T-helper 2 cell (primary cell): Measurements from ENCODE around the gene BASP1.
"Not testable (repeated sequence)": the region's sequence is repeated elsewhere in the genome, so short reads cannot be mapped to it uniquely, and the experiment has no call there.

Experiments used
- DNase-seq, 5 experiments: peaks; one replicate each; pipeline versions ENCODE4 v3.0.0 to v3.0.0-alpha.2; 2012 to 2022

BASP1 gene

DNA sequence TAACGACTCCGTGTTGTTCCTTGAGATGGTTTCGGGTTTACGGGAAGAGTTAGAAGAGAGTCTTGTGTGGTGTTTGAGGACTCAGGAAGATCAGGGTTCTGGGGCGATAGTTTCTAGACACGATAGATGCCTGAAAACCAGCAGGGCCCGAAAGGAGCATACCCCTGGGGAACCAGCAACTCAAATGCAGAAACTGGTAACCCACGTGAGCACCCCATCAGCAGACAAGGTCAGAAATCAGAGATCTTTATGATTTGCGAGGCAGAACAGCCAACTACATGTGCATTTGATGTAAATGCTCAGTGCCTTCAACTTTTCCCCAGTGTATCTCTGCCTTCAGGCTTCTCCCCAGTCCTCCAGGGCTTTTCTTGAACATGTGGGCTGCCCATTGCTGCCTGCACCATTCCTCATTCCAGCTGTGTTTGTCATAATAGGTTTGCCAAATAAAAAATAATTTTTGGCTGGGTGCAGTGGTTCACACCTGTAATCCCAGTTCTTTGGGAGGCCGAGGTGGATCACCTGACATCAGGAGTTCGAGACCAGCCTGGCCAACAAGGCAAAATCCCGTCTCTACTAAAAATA lies 75.1 kb downstream of the BASP1 start:
- no peak for DNase-seq

DNA sequence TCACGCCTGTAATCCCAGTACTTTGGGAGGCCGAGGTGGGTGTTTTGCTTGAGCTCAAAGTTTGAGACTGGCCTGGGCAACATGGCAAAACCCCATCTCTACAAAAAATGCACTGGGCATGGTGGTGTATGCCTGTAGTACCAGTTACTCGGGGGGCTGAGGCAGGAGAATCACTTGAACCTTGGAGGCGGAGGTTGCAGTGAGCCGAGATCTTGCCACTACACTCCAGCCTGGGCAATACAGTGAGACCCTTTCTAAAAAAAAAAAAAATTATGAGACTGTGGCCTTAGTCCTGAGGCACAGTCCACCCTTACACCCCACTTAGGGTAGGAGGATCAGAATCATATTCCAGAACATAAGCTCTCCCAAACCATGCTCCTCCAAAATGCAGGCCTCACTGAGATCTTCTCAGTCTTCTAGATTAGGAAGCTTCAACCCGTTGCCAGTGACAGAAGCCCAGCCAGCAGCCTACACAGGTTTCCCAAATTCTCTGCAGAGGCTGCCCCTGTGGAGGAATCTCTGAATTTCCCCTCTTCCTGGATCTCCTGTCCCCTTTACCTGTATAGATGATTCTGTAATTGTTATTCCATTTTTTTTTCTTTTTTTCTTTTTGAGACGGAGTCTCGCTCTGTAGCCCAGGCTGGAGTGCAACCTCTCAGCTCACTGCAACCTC lies 77.3 kb downstream of the BASP1 start:
- no peak for DNase-seq

DNA sequence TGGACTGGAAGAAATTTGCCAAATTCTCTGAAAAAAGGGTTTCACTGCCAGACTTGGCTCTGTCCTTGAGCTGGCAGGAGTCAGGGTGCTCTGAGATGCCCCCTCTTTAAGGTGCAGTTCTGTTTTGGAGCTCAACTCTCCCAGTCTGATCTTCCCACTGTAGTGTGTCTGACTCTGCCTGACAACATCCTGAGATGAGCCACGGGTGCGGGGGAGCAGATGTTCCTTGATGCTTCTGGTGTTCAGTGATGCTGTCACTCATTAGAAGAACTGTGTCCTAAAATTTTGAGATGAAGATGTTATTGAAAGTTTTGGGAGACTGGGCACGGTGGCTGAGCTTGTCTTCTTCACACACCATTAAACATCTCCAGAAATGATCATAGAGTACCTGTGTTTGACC lies 78.2 kb downstream of the BASP1 start:
- no peak for DNase-seq

DNA sequence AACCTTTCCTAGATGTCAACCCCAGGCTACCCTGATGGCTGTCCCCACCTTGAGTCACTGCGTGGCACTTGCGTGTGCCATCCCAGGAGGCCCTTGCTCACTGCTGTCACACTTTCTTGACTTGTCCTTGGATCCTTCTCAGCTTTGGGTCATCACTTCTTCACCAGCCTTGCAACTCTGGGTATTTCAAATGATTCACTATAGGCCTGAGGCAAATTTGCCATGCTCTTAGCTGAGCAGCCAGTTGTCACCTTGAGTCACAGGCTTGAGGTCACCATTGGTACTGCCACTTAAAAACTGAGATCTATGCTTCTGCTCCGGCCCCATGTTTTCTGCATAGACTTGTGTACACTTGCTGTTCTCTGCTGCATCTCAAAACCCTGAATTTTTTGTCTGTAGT lies 84.7 kb downstream of the BASP1 start:
- DNase-seq = no peak

DNA sequence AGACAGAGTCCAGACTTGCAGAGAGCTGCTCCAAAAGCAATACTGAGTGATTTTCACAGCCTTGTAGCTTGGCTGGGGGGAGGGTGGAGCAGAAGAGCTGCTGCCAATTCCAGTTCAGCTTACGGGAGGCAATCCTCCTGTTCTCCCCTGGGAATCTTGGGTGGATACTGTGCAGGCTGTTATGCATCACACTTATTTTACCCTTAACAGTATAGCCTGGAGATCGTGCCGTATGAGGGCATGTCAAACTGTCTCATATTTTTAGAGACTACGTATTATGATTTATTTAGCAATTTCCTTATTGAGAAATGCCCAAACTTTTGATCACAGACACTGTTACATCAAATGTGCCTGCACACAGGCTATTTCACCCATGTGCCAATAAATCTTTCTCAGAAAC lies 85.2 kb downstream of the BASP1 start:
- no peak for DNase-seq

GRCh38 chr5:17304282-17304681 lies 86.9 kb downstream of the BASP1 start:
- DNase-seq = no peak

- no peak for DNase-seq
These were observed 87.6 kb downstream of the BASP1 start for GRCh38 chr5:17305017-17305416.

DNA sequence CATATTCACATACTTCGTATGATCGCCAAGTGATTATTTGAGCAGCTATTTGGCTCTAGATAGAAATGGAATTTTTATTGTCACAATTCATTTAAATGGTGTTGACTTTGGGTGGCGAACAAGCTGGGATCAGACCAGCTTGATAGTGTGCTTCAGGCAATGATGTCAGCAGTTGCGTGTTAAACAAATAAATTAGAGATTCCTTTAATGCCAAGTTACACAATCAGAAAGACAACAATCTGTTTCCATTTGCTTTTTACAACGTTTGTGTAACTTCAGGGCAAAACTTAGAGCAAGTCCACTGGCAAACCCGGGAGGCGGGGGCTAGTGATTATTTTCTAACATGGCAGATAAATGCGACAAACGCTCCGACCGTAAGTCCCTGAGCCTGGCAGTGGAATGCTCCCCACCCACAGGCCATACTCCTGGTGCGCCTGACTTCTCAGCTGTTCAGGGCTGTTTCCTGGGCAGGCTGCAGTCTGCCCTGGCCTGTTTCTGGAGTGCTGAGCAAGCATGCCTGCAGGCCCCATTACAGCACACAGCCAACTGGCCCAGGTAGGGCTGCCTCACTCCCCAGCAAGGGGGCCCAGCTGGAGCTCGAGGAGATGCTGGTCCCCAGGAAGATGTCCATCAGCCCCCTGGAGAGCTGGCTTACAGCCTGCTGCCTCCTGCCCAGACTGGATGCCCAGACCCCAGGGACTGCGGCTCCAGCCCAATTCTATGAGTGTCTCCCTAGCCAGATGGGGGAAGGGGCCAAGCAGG lies 88.7 kb downstream of the BASP1 start:
- DNase-seq = no peak

DNA sequence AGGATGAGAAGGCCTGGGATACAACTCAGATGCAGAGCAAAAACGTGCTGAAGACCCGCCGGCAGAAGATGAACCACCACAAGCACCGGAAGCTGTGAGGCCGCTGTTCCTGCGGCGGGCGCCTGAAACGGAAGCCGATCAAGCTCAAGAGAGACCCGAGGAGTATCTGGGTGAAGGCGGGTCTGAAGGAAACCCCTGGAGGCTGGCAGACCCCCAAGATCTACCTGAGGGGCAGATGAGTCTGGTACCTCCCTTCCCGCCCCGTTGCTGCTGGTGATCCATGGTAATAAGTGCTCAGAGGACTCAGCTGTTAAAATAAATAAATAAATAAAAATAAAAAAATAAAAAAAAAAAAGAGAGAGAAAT lies 89.3 kb downstream of the BASP1 start:
- no peak for DNase-seq

- DNase-seq = not testable (repeated sequence)
These were observed 90.0 kb downstream of the BASP1 start for GRCh38 chr5:17307440-17307839.

- no peak for DNase-seq
These were observed 91.1 kb downstream of the BASP1 start for GRCh38 chr5:17308326-17309065.

DNA sequence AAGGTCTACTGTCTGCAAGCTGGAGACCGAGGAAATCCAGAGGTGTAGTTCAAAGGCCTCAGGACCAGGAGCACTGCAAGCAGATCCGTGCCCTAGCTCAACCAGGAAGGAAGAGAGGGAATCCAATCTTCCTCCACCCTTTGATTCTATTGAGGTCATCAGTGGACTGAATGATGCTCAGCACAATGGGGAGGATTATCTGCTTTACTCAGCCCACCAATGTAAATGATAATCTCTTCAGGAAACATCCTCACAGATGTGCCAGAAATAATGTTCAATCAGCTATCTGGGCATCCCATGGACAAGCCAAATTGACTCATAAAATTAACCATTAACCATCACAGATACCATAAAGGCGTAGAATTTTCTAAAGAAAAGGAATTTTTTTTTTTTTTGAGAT lies 92.0 kb downstream of the BASP1 start:
- no peak for DNase-seq

- not testable (repeated sequence) for DNase-seq
These were observed 93.1 kb downstream of the BASP1 start for GRCh38 chr5:17310502-17310901.

- DNase-seq = not testable (repeated sequence)
These were observed 94.4 kb downstream of the BASP1 start for GRCh38 chr5:17311811-17312210.

GRCh38 chr5:17312358-17312757 lies 94.9 kb downstream of the BASP1 start:
- no peak for DNase-seq

GRCh38 chr5:17314907-17315471 lies 97.6 kb downstream of the BASP1 start:
- DNase-seq = no peak

GRCh38 chr5:17315710-17316221 lies 98.3 kb downstream of the BASP1 start:
- DNase-seq = no peak

DNA sequence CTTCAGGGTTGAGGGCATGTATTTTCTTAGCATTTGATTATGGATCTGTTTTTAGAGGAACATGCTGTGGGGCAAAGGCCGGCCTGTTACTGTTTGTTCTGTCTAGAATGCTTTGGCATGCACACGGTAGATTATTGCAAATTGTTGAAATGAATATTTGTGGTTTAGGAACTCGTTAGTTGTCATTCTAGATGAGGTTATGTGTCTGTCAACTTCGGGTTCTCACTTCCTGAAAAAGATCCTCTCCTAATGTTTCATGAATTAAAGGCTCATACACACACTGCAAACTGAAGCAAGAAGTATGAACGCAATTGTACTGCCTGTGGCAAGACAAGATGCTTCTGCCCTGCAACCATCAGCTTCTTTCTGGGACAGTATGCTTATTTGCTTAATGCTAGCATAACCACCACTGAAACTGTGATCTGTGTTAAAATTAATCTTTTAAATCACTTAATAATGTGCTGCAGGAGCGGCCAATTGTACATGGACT lies 99.6 kb downstream of the BASP1 start:
- no peak for DNase-seq

GRCh38 chr5:17317473-17317872 lies 100.0 kb downstream of the BASP1 start:
- no peak for DNase-seq

DNA sequence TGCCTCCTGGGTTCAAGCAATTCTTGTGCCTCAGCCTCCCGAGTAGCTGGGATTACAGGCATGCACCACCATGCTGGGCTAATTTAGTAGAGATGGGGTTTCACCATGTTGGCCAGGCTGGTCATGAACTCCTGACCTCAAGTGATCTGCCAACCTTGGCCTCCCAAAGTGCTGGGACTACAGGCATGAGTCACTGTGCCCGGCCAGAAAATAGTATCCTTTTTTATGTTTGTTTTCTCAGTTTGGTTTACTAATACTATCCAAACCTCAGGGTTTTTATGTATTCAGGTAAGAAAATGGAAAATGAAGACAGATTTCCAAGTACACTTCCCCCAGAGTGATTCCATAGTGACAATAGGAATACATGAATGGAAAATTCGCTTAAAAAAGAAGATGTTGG lies 101.7 kb downstream of the BASP1 start:
- not testable (repeated sequence) for DNase-seq

DNA sequence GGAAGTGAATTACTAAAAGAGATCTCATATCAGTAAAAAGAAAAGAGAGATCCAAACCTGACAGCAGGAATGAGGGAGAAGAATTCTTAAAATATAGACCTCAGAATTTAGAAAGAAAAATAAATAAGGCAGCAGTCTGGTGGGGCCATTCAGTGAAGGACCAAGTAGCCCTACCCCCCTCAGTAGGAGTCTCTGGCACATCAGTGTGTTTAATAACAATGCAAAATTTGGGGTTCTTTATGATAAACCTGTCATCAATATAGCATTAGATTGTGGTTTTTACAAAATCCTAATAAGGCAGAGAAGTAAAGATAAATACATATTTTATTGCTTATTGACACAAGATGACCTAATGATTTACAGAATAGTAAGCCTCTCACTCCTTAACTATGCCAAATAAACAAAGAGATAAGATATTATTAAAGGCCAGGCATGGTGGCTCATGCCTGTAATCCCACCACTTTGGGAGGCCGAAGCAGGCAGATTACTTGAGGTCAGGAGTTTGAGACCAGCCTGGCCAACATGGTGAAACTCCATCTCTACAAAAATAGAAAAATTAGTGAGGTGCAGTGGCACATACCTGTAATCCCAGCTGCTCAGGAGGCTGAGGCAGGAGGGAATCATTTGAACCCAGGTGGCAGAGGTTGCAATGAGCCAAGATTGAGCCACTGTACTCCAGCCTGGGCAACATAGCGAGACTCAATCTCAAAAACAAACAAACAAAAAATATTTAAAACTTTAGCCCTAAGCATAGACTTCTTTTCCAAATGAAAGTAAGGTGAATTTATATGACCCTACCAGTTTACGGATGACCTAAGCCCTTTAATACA lies 108.6 kb downstream of the BASP1 start:
- DNase-seq = no peak
